HEK293T (cell line): Measurements from ENCODE around the gene AIMP1.

Experiments
- ARNT ChIP-seq: fragments of 450-650 bp; IDR thresholded peaks from 2 replicates; pipeline ENCODE4 v1.6.1; 2017; ENCODE audit warnings: mild to moderate bottlenecking
- CTBP1 ChIP-seq: fragments of 450-650 bp; IDR thresholded peaks from 2 replicates; pipeline ENCODE4 v1.6.1; 2016; ENCODE audit warnings: borderline replicate concordance
- FOXA1 ChIP-seq: fragments of 450-650 bp; IDR thresholded peaks from 2 replicates; pipeline ENCODE4 v1.6.1; 2016; ENCODE audit warnings: mild to moderate bottlenecking
- FOXM1 ChIP-seq: fragments of 450-650 bp; IDR thresholded peaks from 2 replicates; pipeline ENCODE4 v1.6.1; 2017; ENCODE audit warnings: mild to moderate bottlenecking, borderline replicate concordance
- HDGF ChIP-seq: fragments of 450-650 bp; IDR thresholded peaks from 2 replicates; pipeline ENCODE4 v1.6.1; 2017; ENCODE audit warnings: antibody characterized with exemption, borderline replicate concordance
- PKNOX1 ChIP-seq: fragments of 450-650 bp; IDR thresholded peaks from 2 replicates; pipeline ENCODE4 v1.6.1; 2016
- SP1 ChIP-seq: fragments of 450-650 bp; IDR thresholded peaks from 2 replicates; pipeline ENCODE4 v1.6.1; 2017
- ZNF384 ChIP-seq: fragments of 450-650 bp; IDR thresholded peaks from 2 replicates; pipeline ENCODE4 v1.6.1; 2016

GRCh38 chr4:106269711-106270110 is 46.6 kb upstream of the AIMP1 start:
- TF ChIP-seq PKNOX1: no peak
- TF ChIP-seq ARNT: no peak
- TF ChIP-seq ZNF384: no peak
- no peak for TF ChIP-seq HDGF
- no peak for TF ChIP-seq SP1
- TF ChIP-seq FOXM1: no peak
- no peak for TF ChIP-seq CTBP1
- no peak for TF ChIP-seq FOXA1
